Measurements from ENCODE around the gene URGCP.

DNA sequence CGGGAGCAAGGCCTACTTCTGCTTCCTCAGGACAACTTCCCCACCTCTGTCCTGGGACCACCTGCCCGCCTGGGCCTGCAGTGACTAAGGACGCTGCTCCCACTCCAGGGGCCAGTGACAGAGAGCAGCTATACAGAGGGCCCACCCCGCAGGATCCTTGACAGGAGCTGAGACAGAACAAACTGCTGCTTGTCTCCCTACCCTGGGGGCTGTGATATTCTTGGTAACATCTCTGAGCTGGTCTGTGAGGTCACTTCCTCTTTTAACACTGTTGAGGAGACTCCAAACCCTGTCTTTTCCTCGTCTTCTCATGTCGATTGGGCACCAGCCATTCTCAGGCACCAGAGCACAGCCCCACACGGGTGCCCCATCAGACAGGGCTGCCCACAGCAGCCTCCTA lies 30.2 kb downstream of the URGCP start:
- TF ChIP-seq EZH2 (IDR thresholded peaks at IDR 0.05; ENCODE audit: low read depth, unreplicated experiment) = no peak
- TF ChIP-seq POLR2AphosphoS5 (IDR thresholded peaks at IDR 0.05; ENCODE audit: low read depth) = no peak
- no peak for TF ChIP-seq CTCF (conservative IDR thresholded peaks at IDR 0.05; ENCODE audit: low read depth in 2 of 2)
- TF ChIP-seq, protein P1, sequence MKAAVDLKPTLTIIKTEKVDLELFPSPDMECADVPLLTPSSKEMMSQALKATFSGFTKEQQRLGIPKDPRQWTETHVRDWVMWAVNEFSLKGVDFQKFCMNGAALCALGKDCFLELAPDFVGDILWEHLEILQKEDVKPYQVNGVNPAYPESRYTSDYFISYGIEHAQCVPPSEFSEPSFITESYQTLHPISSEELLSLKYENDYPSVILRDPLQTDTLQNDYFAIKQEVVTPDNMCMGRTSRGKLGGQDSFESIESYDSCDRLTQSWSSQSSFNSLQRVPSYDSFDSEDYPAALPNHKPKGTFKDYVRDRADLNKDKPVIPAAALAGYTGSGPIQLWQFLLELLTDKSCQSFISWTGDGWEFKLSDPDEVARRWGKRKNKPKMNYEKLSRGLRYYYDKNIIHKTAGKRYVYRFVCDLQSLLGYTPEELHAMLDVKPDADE (IDR thresholded peaks at IDR 0.05) = no peak
- TF ChIP-seq EZH2phosphoT487 (IDR thresholded peaks at IDR 0.05; ENCODE audit: unreplicated experiment) = no peak
- no peak for TF ChIP-seq REST (IDR thresholded peaks at IDR 0.05; ENCODE audit: unreplicated experiment)
- TF ChIP-seq CREB1 (CRISPR knock-in tag; IDR thresholded peaks at IDR 0.05; ENCODE audit: low read depth) = no peak
- TF ChIP-seq JUNB (IDR thresholded peaks at IDR 0.05; ENCODE audit: unreplicated experiment) = no peak
- TF ChIP-seq STAT1 (IDR thresholded peaks at IDR 0.05; ENCODE audit: unreplicated experiment) = no peak
- no peak for TF ChIP-seq NANOG (IDR thresholded peaks at IDR 0.05; ENCODE audit: borderline replicate concordance)
- TF ChIP-seq ZNF331 (CRISPR knock-in tag; IDR thresholded peaks at IDR 0.05; ENCODE audit: low read depth) = no peak
- TF ChIP-seq ZNF114 (CRISPR knock-in tag; IDR thresholded peaks at IDR 0.05) = no peak

All from GM23338 (cell line).